Cardiac atrium fibroblast (primary cell): ENCODE measurements around the gene TIMP2. TPM values are rescaled to one million over a fixed set of nuclear protein-coding genes. Genes with fewer than 3 reads are reported as not detected.

Source experiments
- total RNA-seq: library from RNA; depleted of rRNA; stranded (reverse); fragments of >200 nt; gene quantifications from 2 replicates; pipeline ENCODE4 v1.2.3, GENCODE V29; 2015

Gene TIMP2, protein sequence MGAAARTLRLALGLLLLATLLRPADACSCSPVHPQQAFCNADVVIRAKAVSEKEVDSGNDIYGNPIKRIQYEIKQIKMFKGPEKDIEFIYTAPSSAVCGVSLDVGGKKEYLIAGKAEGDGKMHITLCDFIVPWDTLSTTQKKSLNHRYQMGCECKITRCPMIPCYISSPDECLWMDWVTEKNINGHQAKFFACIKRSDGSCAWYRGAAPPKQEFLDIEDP
- 183 and 199 TPM in 2 replicates for total RNA-seq

DNA sequence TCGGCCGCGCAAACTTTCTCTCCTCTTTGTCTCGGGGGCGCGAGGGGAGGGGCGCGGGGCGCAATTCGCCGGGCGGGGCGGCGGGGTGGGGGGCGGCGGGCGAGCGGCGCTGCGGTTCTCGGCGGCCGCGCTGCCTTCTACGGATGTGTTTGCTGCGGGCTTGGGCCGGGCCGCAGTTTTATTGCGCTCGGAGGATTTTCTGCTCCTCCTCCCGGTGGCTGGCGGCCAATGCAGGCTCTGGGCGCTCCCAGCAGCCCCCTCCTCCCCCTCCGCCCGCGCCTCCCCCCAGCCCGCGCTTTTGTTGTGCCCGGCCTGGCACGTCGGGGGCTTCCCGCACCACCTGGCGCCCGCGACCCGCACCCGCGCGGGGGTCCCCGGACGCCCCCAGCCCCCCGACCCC is at the start of gene TIMP2:
TSS of gene TIMP2 (minus strand) at position 154 of the 400 bp plus-strand sequence. CDS start 299 bp downstream, outside the sequence.

DNA sequence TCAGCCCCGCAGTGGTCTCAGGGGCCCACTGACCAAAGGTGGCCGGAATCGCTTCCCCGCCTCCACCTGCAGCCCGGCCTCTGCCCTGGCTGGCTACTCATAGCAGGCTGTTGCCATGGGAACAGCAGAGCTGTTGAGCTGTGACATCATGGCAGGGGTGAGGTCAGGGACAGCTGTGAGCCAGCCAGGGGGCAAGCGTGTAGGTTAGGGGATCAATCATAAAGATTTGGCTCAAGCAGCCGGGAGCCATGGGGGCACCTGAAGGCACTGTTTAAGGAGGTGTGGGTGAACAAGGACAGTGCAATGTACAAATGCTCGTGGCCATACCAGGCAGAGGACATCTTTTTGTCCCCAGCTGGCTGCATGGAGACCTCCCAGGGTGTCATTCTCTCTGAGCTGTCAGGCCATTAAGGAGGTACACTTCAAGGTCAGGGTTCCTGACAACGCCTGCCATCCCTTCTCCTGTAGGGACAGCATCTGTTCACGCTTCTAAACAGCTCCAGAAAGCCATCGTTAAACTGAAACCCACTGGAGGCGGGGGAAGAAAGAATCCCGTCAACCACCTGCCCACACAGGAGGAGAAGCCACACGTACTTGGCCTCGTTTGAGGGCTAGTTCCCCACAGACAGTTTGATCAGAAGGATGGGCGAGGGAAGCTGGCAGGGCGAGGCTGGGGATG is 21.9 kb downstream of the TIMP2 start, which contains the start of gene CEP295NL:
TSS of gene CEP295NL (minus strand) at position 101 of the 679 bp plus-strand sequence. CDS start 1,373 bp downstream, outside the sequence.

DNA sequence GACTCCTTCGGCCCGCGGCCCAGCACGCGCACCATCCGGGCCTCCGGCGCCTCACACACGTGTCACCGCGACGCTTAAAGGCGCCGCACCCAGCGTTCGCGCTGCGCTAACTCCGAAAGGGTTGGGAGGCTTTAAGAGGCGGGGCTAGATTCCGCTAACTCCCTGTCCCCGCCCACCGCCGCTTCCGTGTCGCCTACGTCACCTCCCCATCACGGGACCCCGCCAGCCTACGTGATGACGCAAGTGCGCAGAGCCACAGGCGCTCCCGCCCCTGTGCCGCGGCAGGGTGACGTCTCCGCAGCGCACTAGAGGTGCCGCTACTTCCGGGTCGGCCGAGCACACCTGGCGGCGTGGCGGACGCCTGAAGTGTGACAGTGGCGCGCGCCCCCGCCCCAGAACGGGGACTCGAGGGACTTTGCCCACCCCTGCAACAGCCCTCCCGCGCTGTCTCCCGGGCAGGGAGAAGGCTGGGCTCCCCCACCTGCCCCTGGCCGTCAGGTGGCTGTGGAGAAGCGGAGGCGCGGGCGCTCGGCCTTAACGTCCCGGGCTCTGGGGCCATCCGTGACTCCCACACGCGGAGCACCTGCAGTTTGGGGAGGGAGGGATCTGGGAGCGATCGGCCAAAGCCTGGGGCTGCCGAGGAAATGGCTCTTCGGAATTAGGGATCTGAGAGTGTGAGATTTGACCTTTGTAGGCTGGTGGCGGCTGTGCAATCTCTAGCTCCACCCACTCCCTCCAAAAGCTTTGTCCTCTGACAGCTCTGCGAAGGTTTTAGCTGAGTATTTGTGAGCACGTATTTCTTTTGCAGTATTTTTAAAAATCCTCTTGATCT is 84.2 kb downstream of the TIMP2 start, which contains the start of gene USP36:
TSS of gene USP36 (minus strand) at position 35 of the 832 bp plus-strand sequence. CDS start 4,451 bp downstream, outside the sequence.

Other genes with a start within 250 kb of the TIMP2 start
- 12.5 and 21.1 TPM in 2 replicates for gene CYTH1, start 143.1 kb downstream of the TIMP2 start, total RNA-seq
- 19.0 and 21.9 TPM in 2 replicates for gene USP36, start 84.6 kb downstream of the TIMP2 start, total RNA-seq
- gene CEP295NL, start 22.2 kb downstream of the TIMP2 start, total RNA-seq = 0.49 and 0.72 TPM in 2 replicates
- 105 and 128 TPM in 2 replicates for gene LGALS3BP, start 54.5 kb upstream of the TIMP2 start, total RNA-seq
- gene CANT1, start 84.4 kb upstream of the TIMP2 start, total RNA-seq = 32.1 and 48.4 TPM in 2 replicates
- gene C1QTNF1, start 98.8 kb upstream of the TIMP2 start, total RNA-seq = 797 and 1,160 TPM in 2 replicates
- gene ENGASE, start 149.4 kb upstream of the TIMP2 start, total RNA-seq = 6.8 and 13.0 TPM in 2 replicates